GM12874 (cell line): Measurements from ENCODE around the gene PPFIBP1.

Experiments used
- CTCF ChIP-seq: IDR thresholded peaks from 2 replicates; pipeline ENCODE4 v1.5.1; 2011; ENCODE audit warnings: low read depth, mild to moderate bottlenecking, control low read depth, low read length, moderate library complexity; ENCODE audit not compliant: insufficient read depth

The PPFIBP1 gene

GRCh38 chr12:27572486-27573255 lies 48.7 kb downstream of the PPFIBP1 start:
- no peak for TF ChIP-seq CTCF

GRCh38 chr12:27573972-27574371 lies 50.0 kb downstream of the PPFIBP1 start:
- TF ChIP-seq CTCF, result no peak

GRCh38 chr12:27575090-27575761 lies 51.2 kb downstream of the PPFIBP1 start:
- TF ChIP-seq CTCF, result no peak

- TF ChIP-seq CTCF, result no peak
These were observed 51.7 kb downstream of the PPFIBP1 start for GRCh38 chr12:27575762-27576118.

GRCh38 chr12:27576667-27577347 lies 52.8 kb downstream of the PPFIBP1 start:
- TF ChIP-seq CTCF, result no peak

GRCh38 chr12:27577688-27578087 lies 53.7 kb downstream of the PPFIBP1 start:
- no peak for TF ChIP-seq CTCF

- TF ChIP-seq CTCF, result no peak
These were observed 54.8 kb downstream of the PPFIBP1 start for GRCh38 chr12:27578689-27579372.
